ENCODE results near the gene TOP1. TPM values are rescaled to one million over a fixed set of nuclear protein-coding genes. Genes with fewer than 3 reads are reported as not detected.

The TOP1 gene
- total RNA-seq, 2 experiments from 2014 or later = 37.6 to 41.7 TPM

- H3K27me3 ChIP-seq (ENCODE audit: control insufficient read depth in 1 of 2, insufficient read depth in 2 of 2, low read length in 2 of 2) = no peaks in the 10 kb centered on the region
- peaks cover 61% of the 10 kb centered on the region for H3K4me1 ChIP-seq (ENCODE audit: insufficient read depth, low read length)
- H3K27ac ChIP-seq (ENCODE audit: low read depth in 1 of 2, low read length in 2 of 2) = peak overlapping the region in 1 of 2 donors; percentile 3
- H3K4me1 Mint-ChIP-seq (ENCODE audit: low read depth) = peaks cover 41% of the 10 kb centered on the region
- ChIA-PET POLR2A (interaction anchor here (1.2 to 2.0 kb wide), 3 partner anchors 9 to 26 kb away, joined by 3 to 7 read pairs (median 3); no protein-coding TSS in a partner anchor), CTCF (interaction anchor here (1.8 kb wide), 1 partner anchor 32 kb away, joined by 5 read pairs; no protein-coding TSS in a partner anchor)
- H3K9me3 Mint-ChIP-seq = no peaks in the 10 kb centered on the region
- ATAC-seq (ENCODE audit: poor library complexity) (no peak), DNase-seq (no peak)
- no peaks in the 10 kb centered on the region for H3K9me3 ChIP-seq (ENCODE audit: control insufficient read depth in 1 of 2, insufficient read depth in 1 of 2, low read length in 2 of 2)
- H3K27ac Mint-ChIP-seq = peak overlapping the region; percentile 96
- H3K36me3 ChIP-seq (ENCODE audit: insufficient read depth, low read length) = peaks cover 99% of the 10 kb centered on the region
- H3K4me3 ChIP-seq (ENCODE audit: low read length) = no peak overlapping the region
- H3K27me3 Mint-ChIP-seq = no peaks in the 10 kb centered on the region
- intact Hi-C loops (cut with DNase I, micrococcal nuclease) = no loop called here
- peaks cover 97% of the 10 kb centered on the region for H3K36me3 Mint-ChIP-seq (ENCODE audit: low read depth)
- no peak overlapping the region for H3K4me3 Mint-ChIP-seq
- no peak for TF ChIP-seq CTCF (IDR thresholded peaks at IDR 0.05)
These were observed 138.5 kb downstream of the TOP1 start for GRCh38 chr20:41167118-41167470.

GRCh38 chr20:41167481-41168253 is 139.0 kb downstream of the TOP1 start:
- CTCF ChIA-PET = interaction anchor here (1.8 kb wide), 1 partner anchor 32 kb away, joined by 5 read pairs; no protein-coding TSS in a partner anchor
- Mint-ChIP-seq H3K36me3 (ENCODE audit: low read depth) (peaks cover 97% of the 10 kb centered on the region), H3K4me1 (ENCODE audit: low read depth) (peaks cover 37% of the 10 kb centered on the region), H3K27me3 (no peaks in the 10 kb centered on the region), H3K9me3 (no peaks in the 10 kb centered on the region), H3K27ac (peak overlapping the region; percentile 96), H3K4me3 (no peak overlapping the region)
- H3K36me3 ChIP-seq (ENCODE audit: insufficient read depth, low read length) = peaks cover 99% of the 10 kb centered on the region
- no peak for DNase-seq
- ATAC-seq (ENCODE audit: poor library complexity) = no peak
- peak overlapping the region; percentile 23 to 58 for H3K27ac ChIP-seq (ENCODE audit: low read depth in 1 of 2, low read length in 2 of 2)
- intact Hi-C loops (cut with DNase I, micrococcal nuclease) = no loop called here
- H3K4me1 ChIP-seq (ENCODE audit: insufficient read depth, low read length) = peaks cover 60% of the 10 kb centered on the region
- H3K9me3 ChIP-seq (ENCODE audit: control insufficient read depth in 1 of 2, insufficient read depth in 1 of 2, low read length in 2 of 2) = no peaks in the 10 kb centered on the region
- H3K4me3 ChIP-seq (ENCODE audit: low read length) = no peak overlapping the region
- no peaks in the 10 kb centered on the region for H3K27me3 ChIP-seq (ENCODE audit: control insufficient read depth in 1 of 2, insufficient read depth in 2 of 2, low read length in 2 of 2)
- POLR2A ChIA-PET = interaction anchor here (1.2 to 2.0 kb wide), 3 partner anchors 8 to 26 kb away, joined by 3 to 7 read pairs (median 3); no protein-coding TSS in a partner anchor
- no peak for TF ChIP-seq CTCF (IDR thresholded peaks at IDR 0.05)

- Mint-ChIP-seq H3K27me3 (no peaks in the 10 kb centered on the region), H3K4me3 (no peak overlapping the region), H3K27ac (peak overlapping the region; percentile 96), H3K9me3 (no peaks in the 10 kb centered on the region), H3K36me3 (ENCODE audit: low read depth) (peaks cover 97% of the 10 kb centered on the region), H3K4me1 (ENCODE audit: low read depth) (peaks cover 37% of the 10 kb centered on the region)
- Histone ChIP-seq H3K27me3 (ENCODE audit: control insufficient read depth in 1 of 2, insufficient read depth in 2 of 2, low read length in 2 of 2) (no peaks in the 10 kb centered on the region), H3K36me3 (ENCODE audit: insufficient read depth, low read length) (peaks cover 99% of the 10 kb centered on the region), H3K4me1 (ENCODE audit: insufficient read depth, low read length) (peaks cover 54% of the 10 kb centered on the region), H3K9me3 (ENCODE audit: control insufficient read depth in 1 of 2, insufficient read depth in 1 of 2, low read length in 2 of 2) (no peaks in the 10 kb centered on the region), H3K27ac (ENCODE audit: low read depth in 1 of 2, low read length in 2 of 2) (peak overlapping the region; percentile 23 to 58), H3K4me3 (ENCODE audit: low read length) (no peak overlapping the region)
- ChIA-PET CTCF (no interaction called here), POLR2A (interaction anchor here (1.2 to 3.1 kb wide), 3 partner anchors 8 to 12 kb away, joined by 3 to 22 read pairs (median 7); no protein-coding TSS in a partner anchor)
- DNase-seq (no peak), ATAC-seq (ENCODE audit: poor library complexity) (no peak)
- intact Hi-C loops (cut with DNase I, micrococcal nuclease) = no loop called here
- TF ChIP-seq CTCF (IDR thresholded peaks at IDR 0.05) = no peak
These were observed 139.9 kb downstream of the TOP1 start for GRCh38 chr20:41168281-41169161.
